ENCODE results near the gene ZNF57. TPM values are rescaled to one million over a fixed set of nuclear protein-coding genes. Genes with fewer than 3 reads are reported as not detected.
"Not testable (repeated sequence)": the region's sequence is repeated elsewhere in the genome, so short reads cannot be mapped to it uniquely, and the experiment has no call there.

Gene ZNF57
- total RNA-seq, 2 donors from 2014 or later = 6.2 to 7.6 TPM

- ATAC-seq (replicated peaks in 1 of 2); H3K4me1 Mint-ChIP-seq (ENCODE audit: low read depth); H3K36me3 Mint-ChIP-seq (ENCODE audit: insufficient read depth in 2 of 2); H3K27ac Mint-ChIP-seq; H3K9me3 Mint-ChIP-seq; H3K27me3 Mint-ChIP-seq (ENCODE audit: low read depth); H3K4me3 Mint-ChIP-seq: not testable (repeated sequence)
- DNase-seq = peak in 1 of 2 donors; percentile 12
Observed at GRCh38 chr19:2872175-2872574, 28.6 kb upstream of the ZNF57 start.

- no peak for DNase-seq
- no peak overlapping the region for H3K4me3 Mint-ChIP-seq
- no peak overlapping the region for H3K27ac Mint-ChIP-seq
- peaks cover 0 to 5% of the 10 kb centered on the region in 2 donors for H3K9me3 Mint-ChIP-seq
- H3K36me3 Mint-ChIP-seq (ENCODE audit: insufficient read depth in 2 of 2) = peaks cover 11 to 14% of the 10 kb centered on the region in 2 donors
- no peaks in the 10 kb centered on the region for H3K27me3 Mint-ChIP-seq (ENCODE audit: low read depth)
- no peaks in the 10 kb centered on the region for H3K4me1 Mint-ChIP-seq (ENCODE audit: low read depth)
- no peak for ATAC-seq (replicated peaks in 1 of 2)
Observed at GRCh38 chr19:2877398-2878331, 23.1 kb upstream of the ZNF57 start.

GRCh38 chr19:2883686-2884439 lies 16.9 kb upstream of the ZNF57 start:
- peaks cover 0 to 4% of the 10 kb centered on the region in 2 donors for H3K36me3 Mint-ChIP-seq (ENCODE audit: insufficient read depth in 2 of 2)
- no peak overlapping the region for H3K4me3 Mint-ChIP-seq
- no peak overlapping the region for H3K27ac Mint-ChIP-seq
- ATAC-seq (replicated peaks in 1 of 2) (no peak), DNase-seq (no peak)
- H3K27me3 Mint-ChIP-seq (ENCODE audit: low read depth) = no peaks in the 10 kb centered on the region
- H3K9me3 Mint-ChIP-seq = no peaks in the 10 kb centered on the region
- peaks cover 6% of the 10 kb centered on the region for H3K4me1 Mint-ChIP-seq (ENCODE audit: low read depth)

- H3K27me3 Mint-ChIP-seq (ENCODE audit: low read depth) = no peaks in the 10 kb centered on the region
- no peak overlapping the region for H3K4me3 Mint-ChIP-seq
- no peaks in the 10 kb centered on the region for H3K9me3 Mint-ChIP-seq
- no peak overlapping the region for H3K27ac Mint-ChIP-seq
- peaks cover 7% of the 10 kb centered on the region for H3K4me1 Mint-ChIP-seq (ENCODE audit: low read depth)
- H3K36me3 Mint-ChIP-seq (ENCODE audit: insufficient read depth in 2 of 2) = no peaks in the 10 kb centered on the region
- DNase-seq = no peak
- no peak for ATAC-seq (replicated peaks in 1 of 2)
Observed at GRCh38 chr19:2885736-2886135, 15.0 kb upstream of the ZNF57 start.

GRCh38 chr19:2887391-2887914 lies 13.3 kb upstream of the ZNF57 start:
- Mint-ChIP-seq H3K4me3 (peak overlapping the region in 1 of 2 donors; percentile 32), H3K36me3 (ENCODE audit: insufficient read depth in 2 of 2) (no peaks in the 10 kb centered on the region), H3K4me1 (ENCODE audit: low read depth) (peaks cover 11% of the 10 kb centered on the region), H3K9me3 (no peaks in the 10 kb centered on the region), H3K27ac (no peak overlapping the region), H3K27me3 (ENCODE audit: low read depth) (no peaks in the 10 kb centered on the region)
- ATAC-seq (replicated peaks in 1 of 2) (peak in 1 of 2 donors; percentile 35), DNase-seq (no peak)

- peak; percentile 81 to 91 for ATAC-seq (replicated peaks in 1 of 2)
- Mint-ChIP-seq H3K27me3 (ENCODE audit: low read depth) (no peaks in the 10 kb centered on the region), H3K9me3 (no peaks in the 10 kb centered on the region), H3K4me3 (peak overlapping the region; percentile 52 to 67), H3K4me1 (ENCODE audit: low read depth) (peaks cover 11% of the 10 kb centered on the region), H3K27ac (no peak overlapping the region), H3K36me3 (ENCODE audit: insufficient read depth in 2 of 2) (no peaks in the 10 kb centered on the region)
- peak; percentile 53 to 74 for DNase-seq
Observed at GRCh38 chr19:2888731-2889224, 11.9 kb upstream of the ZNF57 start.

- DNase-seq; ATAC-seq (replicated peaks in 1 of 2); H3K9me3 Mint-ChIP-seq; H3K27me3 Mint-ChIP-seq (ENCODE audit: low read depth); H3K36me3 Mint-ChIP-seq (ENCODE audit: insufficient read depth in 2 of 2); H3K4me3 Mint-ChIP-seq; H3K27ac Mint-ChIP-seq: not testable (repeated sequence)
- peaks cover 11% of the 10 kb centered on the region for H3K4me1 Mint-ChIP-seq (ENCODE audit: low read depth)
Observed at GRCh38 chr19:2890531-2890930, 10.2 kb upstream of the ZNF57 start.

GRCh38 chr19:2896694-2897093 lies 4.0 kb upstream of the ZNF57 start:
- H3K4me1 Mint-ChIP-seq (ENCODE audit: low read depth) = peaks cover 9% of the 10 kb centered on the region
- no peak for DNase-seq
- peaks cover 3 to 7% of the 10 kb centered on the region in 2 donors for H3K9me3 Mint-ChIP-seq
- no peak overlapping the region for H3K4me3 Mint-ChIP-seq
- no peak overlapping the region for H3K27ac Mint-ChIP-seq
- H3K36me3 Mint-ChIP-seq (ENCODE audit: insufficient read depth in 2 of 2) = peaks cover 5% of the 10 kb centered on the region in 2 donors
- no peaks in the 10 kb centered on the region for H3K27me3 Mint-ChIP-seq (ENCODE audit: low read depth)
- ATAC-seq (replicated peaks in 1 of 2) = no peak

GRCh38 chr19:2902590-2903218 lies 2.0 kb downstream of the ZNF57 start:
- Mint-ChIP-seq H3K36me3 (ENCODE audit: insufficient read depth in 2 of 2) (peaks cover 2 to 3% of the 10 kb centered on the region in 2 donors), H3K27ac (no peak overlapping the region), H3K9me3 (no peaks in the 10 kb centered on the region), H3K4me3 (peak overlapping the region; percentile 91 to 98), H3K4me1 (ENCODE audit: low read depth) (peaks cover 39% of the 10 kb centered on the region), H3K27me3 (ENCODE audit: low read depth) (no peaks in the 10 kb centered on the region)
- DNase-seq (no peak), ATAC-seq (replicated peaks in 1 of 2) (no peak)

GRCh38 chr19:2903326-2903725 lies 2.6 kb downstream of the ZNF57 start:
- peaks cover 44% of the 10 kb centered on the region for H3K4me1 Mint-ChIP-seq (ENCODE audit: low read depth)
- not testable (repeated sequence) for H3K27ac Mint-ChIP-seq; H3K36me3 Mint-ChIP-seq (ENCODE audit: insufficient read depth in 2 of 2); DNase-seq; ATAC-seq (replicated peaks in 1 of 2); H3K9me3 Mint-ChIP-seq; H3K4me3 Mint-ChIP-seq; H3K27me3 Mint-ChIP-seq (ENCODE audit: low read depth)

GRCh38 chr19:2905918-2906519 lies 5.3 kb downstream of the ZNF57 start:
- no peak for ATAC-seq (replicated peaks in 1 of 2)
- H3K4me1 Mint-ChIP-seq (ENCODE audit: low read depth) = peaks cover 51% of the 10 kb centered on the region

GRCh38 chr19:2906631-2907195 lies 6.0 kb downstream of the ZNF57 start:
- no peak for ATAC-seq (replicated peaks in 1 of 2)
- H3K4me3 Mint-ChIP-seq = no peak overlapping the region
- peaks cover 4 to 5% of the 10 kb centered on the region in 2 donors for H3K36me3 Mint-ChIP-seq (ENCODE audit: insufficient read depth in 2 of 2)
- peaks cover 1 to 3% of the 10 kb centered on the region in 2 donors for H3K9me3 Mint-ChIP-seq
- H3K27me3 Mint-ChIP-seq (ENCODE audit: low read depth) = no peaks in the 10 kb centered on the region
- no peak overlapping the region for H3K27ac Mint-ChIP-seq
- H3K4me1 Mint-ChIP-seq (ENCODE audit: low read depth) = peaks cover 52% of the 10 kb centered on the region
- DNase-seq = no peak

More at GRCh38 chr19:2905918-2906519, 5.3 kb downstream of the ZNF57 start:
- Mint-ChIP-seq H3K36me3 (ENCODE audit: insufficient read depth in 2 of 2) (peaks cover 2 to 4% of the 10 kb centered on the region in 2 donors), H3K9me3 (peaks cover 1 to 3% of the 10 kb centered on the region in 2 donors), H3K27ac (no peak overlapping the region), H3K4me3 (no peak overlapping the region), H3K27me3 (ENCODE audit: low read depth) (no peaks in the 10 kb centered on the region)
- no peak for DNase-seq
